Fibroblast of lung (primary cell): Measurements from ENCODE around the gene NPFFR1. TPM values are rescaled to one million over a fixed set of nuclear protein-coding genes. Genes with fewer than 3 reads are reported as not detected.
"Not testable (repeated sequence)": the region's sequence is repeated elsewhere in the genome, so short reads cannot be mapped to it uniquely, and the experiment has no call there.

Experiments used
- DNase-seq, 2 donors: peaks; one replicate each; pipeline versions ENCODE4 v3.0.0 to v3.0.0-alpha.2; 2010; ENCODE audit warnings: low read depth in 2 of 2
- H2AFZ ChIP-seq: 2 replicates; pipeline ENCODE4 v1.5.1; 2012; ENCODE audit warnings: low read length, control low read depth, inconsistent platforms
- H3K27ac ChIP-seq: 2 replicates; pipeline ENCODE4 v1.5.1; 2011; ENCODE audit warnings: low read length, control low read depth; ENCODE audit not compliant: insufficient read depth
- H3K27me3 ChIP-seq: 2 replicates; pipeline ENCODE4 v1.5.1; 2011; ENCODE audit warnings: mild to moderate bottlenecking, low read length; ENCODE audit not compliant: control insufficient read depth, insufficient read depth
- H3K36me3 ChIP-seq: 2 replicates; pipeline ENCODE4 v1.5.1; 2011; ENCODE audit warnings: low read length; ENCODE audit not compliant: control insufficient read depth, insufficient read depth
- H3K4me1 ChIP-seq: 2 replicates; pipeline ENCODE4 v1.5.1; 2011; ENCODE audit warnings: low read length; ENCODE audit not compliant: control insufficient read depth, insufficient read depth; ENCODE audit errors: extremely low read depth
- H3K4me2 ChIP-seq: 2 replicates; pipeline ENCODE4 v1.5.1; 2011; ENCODE audit warnings: low read length, control low read depth; ENCODE audit not compliant: insufficient read depth; ENCODE audit errors: extremely low read depth
- H3K4me3 ChIP-seq, 4 experiments: fragments of 200-600 bp in 1 of 4; sonication (generic) in 1 of 4; replicated peaks in 1 of 4; 2 replicates each; pipeline ENCODE4 v1.5.1; 2011 to 2016; ENCODE audit warnings: low read length in 4 of 4, low read depth in 3 of 4, mild to moderate bottlenecking in 3 of 4, control low read depth in 2 of 4, inconsistent platforms in 1 of 4, mixed read lengths in 1 of 4; ENCODE audit not compliant: insufficient read depth in 1 of 4; ENCODE audit errors: control extremely low read depth in 1 of 4
- H3K79me2 ChIP-seq: 2 replicates; pipeline ENCODE4 v1.5.1; 2012; ENCODE audit warnings: mild to moderate bottlenecking, low read length, inconsistent platforms; ENCODE audit not compliant: control insufficient read depth, insufficient read depth
- H3K9ac ChIP-seq: 2 replicates; pipeline ENCODE4 v1.5.1; 2011; ENCODE audit warnings: mild to moderate bottlenecking, low read length, control low read depth; ENCODE audit not compliant: insufficient read depth
- H3K9me3 ChIP-seq: 2 replicates; pipeline ENCODE4 v1.5.1; 2012; ENCODE audit warnings: low read depth, low read length; ENCODE audit not compliant: control insufficient read depth, insufficient read depth
- H4K20me1 ChIP-seq: 2 replicates; pipeline ENCODE4 v1.5.1; 2011; ENCODE audit warnings: low read length; ENCODE audit not compliant: control insufficient read depth, insufficient read depth; ENCODE audit errors: extremely low read depth
- CTCF ChIP-seq, 2 donors: IDR thresholded peaks in 1 of 2; conservative IDR thresholded peaks in 1 of 2; 1 replicate in 1 of 2; 2 replicates in 1 of 2; pipeline ENCODE4 v1.5.1; 2011 to 2012; ENCODE audit warnings: low read length in 2 of 2, control low read depth in 1 of 2, inconsistent platforms in 1 of 2, low read depth in 1 of 2, mild to moderate bottlenecking in 1 of 2
- EZH2 ChIP-seq: IDR thresholded peaks from 2 replicates; pipeline ENCODE4 v1.5.1; 2012; ENCODE audit warnings: low read length, control low read depth, mild to moderate bottlenecking; ENCODE audit errors: missing control alignments
- polyA plus RNA-seq, 2 donors: library from polyadenylated mRNA; depleted of rRNA in 1 of 2; stranded (reverse) in 1 of 2; unstranded in 1 of 2; fragments of >200 nt; gene quantifications; 2 replicates each; pipeline ENCODE4 v1.2.1, GENCODE V29; 2011 to 2012; ENCODE audit warnings: missing spikeins in 1 of 2
- total RNA-seq: library from RNA; depleted of rRNA; stranded (reverse); fragments of >200 nt; gene quantifications from 2 replicates; pipeline ENCODE4 v1.2.1, GENCODE V29; 2014

The NPFFR1 gene
- total and polyA plus RNA-seq, 2 donors (not counting 1 experiment from before 2014, with no cell fraction given) = not detected

- H4K20me1 ChIP-seq, H3K9me3 ChIP-seq, H3K27ac ChIP-seq, H3K4me3 ChIP-seq, H3K4me1 ChIP-seq, DNase-seq, H3K79me2 ChIP-seq, H3K4me2 ChIP-seq, H3K27me3 ChIP-seq, H3K36me3 ChIP-seq, H3K9ac ChIP-seq, H2AFZ ChIP-seq: not testable (repeated sequence)
Measured at GRCh38 chr10:70239077-70239976, 44.5 kb downstream of the NPFFR1 start.

DNA sequence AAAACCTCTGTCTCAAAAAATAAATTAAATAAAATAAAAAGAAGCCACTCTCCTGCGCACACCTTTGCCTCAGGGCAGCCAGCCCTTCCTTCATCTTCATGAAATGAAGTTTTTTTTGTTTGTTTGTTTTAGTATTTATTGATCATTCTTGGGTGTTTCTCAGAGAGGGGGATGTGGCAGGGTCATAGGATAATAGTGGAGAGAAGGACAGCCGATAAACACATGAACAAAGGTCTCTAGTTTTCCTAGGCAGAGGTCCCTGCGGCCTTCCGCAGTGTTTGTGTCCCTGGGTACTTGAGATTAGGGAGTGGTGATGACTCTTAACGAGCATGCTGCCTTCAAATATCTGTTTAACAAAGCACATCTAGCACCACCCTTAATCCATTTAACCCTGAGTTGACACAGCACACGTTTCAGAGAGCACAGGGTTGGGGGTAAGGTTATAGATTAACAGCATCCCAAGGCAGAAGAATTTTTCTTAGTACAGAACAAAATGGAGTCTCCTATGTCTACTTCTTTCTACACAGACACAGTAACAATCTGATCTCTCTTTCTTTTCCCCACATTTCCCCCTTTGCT, 45.8 kb downstream of the NPFFR1 start:
- H3K9me3 ChIP-seq, H3K4me2 ChIP-seq, H3K27me3 ChIP-seq, H4K20me1 ChIP-seq, H2AFZ ChIP-seq, DNase-seq, H3K27ac ChIP-seq, H3K79me2 ChIP-seq, H3K4me3 ChIP-seq, H3K36me3 ChIP-seq, H3K4me1 ChIP-seq, H3K9ac ChIP-seq: not testable (repeated sequence)

DNA sequence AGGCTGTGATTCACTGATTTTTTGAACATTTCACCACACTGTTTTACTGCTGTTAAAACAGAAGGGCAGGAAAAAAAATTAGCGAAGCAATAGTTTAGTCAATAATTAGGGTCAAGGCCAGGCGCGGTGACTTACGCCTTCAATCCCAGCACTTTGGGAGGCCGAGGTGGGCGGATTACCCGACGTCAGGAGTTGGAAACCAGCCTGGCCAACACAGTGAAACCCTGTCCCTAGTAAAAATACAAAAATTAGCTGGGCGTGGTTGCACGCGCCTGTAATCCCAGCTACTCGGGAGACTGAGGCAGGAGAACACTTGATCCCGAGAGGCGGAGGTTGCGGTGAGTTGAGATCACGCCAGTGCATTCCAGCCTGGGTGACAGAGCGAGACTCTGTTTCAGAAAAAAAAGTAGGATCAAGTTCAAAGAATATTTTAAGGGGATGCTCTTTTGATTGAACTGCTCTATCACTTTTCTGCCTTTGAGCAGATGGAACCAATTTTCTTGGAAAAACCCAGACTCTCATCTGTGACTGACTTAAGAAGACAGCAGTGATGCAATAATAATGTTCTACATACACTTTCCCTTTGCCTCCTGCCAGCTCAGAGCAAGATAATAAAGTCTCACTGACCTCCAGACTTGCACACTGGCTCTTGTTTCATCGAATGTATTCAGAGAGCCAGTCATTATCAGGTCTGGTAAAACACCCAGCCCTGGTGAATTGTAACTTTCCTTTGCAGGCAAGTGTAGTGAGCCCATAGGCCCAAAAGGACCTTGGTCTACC, 48.9 kb downstream of the NPFFR1 start:
- peaks cover 21% of the 10 kb centered on the region for H3K79me2 ChIP-seq
- no peak overlapping the region for H3K27ac ChIP-seq
- H3K9ac ChIP-seq = no peak overlapping the region
- no peaks in the 10 kb centered on the region for H3K36me3 ChIP-seq
- no peaks in the 10 kb centered on the region for H4K20me1 ChIP-seq
- H3K4me3 ChIP-seq = no peak overlapping the region
- DNase-seq = peak; percentile 40 to 79
- TF ChIP-seq EZH2 (no peak), CTCF (conservative IDR thresholded peaks at IDR 0.05 in 1 of 2, IDR thresholded peaks at IDR 0.05 in 1 of 2; ENCODE audit: low read depth in 1 of 2, low read length in 2 of 2) (no peak)
- no peak overlapping the region for H3K4me2 ChIP-seq
- no peaks in the 10 kb centered on the region for H3K9me3 ChIP-seq
- peaks cover 4% of the 10 kb centered on the region for H3K4me1 ChIP-seq
- no peaks in the 10 kb centered on the region for H3K27me3 ChIP-seq
- no peak overlapping the region for H2AFZ ChIP-seq
